CD4-positive, alpha-beta T cell treated with Interleukin-17A for 1 hour (primary cell): Measurements from ENCODE around the gene SMARCB1.

Experiments
- DNase-seq: peaks from one replicate; pipeline ENCODE4 v3.0.0-alpha.2; 2020

The SMARCB1 gene

DNA sequence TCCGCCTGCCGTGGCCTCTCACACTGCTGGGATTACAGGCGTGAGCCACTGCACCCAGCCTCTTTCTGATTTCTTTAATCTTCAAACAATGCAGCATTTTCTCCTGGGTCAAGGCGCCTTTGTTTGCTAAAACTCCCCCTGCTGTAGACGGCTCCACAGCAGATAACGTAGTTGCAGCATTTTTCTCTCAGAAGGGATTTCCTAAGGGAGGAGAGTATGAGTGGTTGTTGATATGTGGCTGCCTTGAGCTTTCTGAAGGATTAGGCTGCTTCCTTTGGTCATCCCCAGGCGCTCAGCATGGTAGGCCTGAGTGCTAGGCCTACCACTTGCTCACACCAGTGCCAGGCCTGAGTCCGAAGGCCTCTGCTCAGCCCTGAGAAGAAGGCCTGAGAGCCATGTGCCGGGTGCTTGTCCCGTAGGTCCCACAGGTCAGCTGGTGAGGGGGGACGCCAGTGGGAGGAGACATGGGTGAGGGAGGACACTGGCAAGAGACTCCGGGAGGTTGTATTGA lies 18.1 kb downstream of the SMARCB1 start:
- no peak for DNase-seq

DNA sequence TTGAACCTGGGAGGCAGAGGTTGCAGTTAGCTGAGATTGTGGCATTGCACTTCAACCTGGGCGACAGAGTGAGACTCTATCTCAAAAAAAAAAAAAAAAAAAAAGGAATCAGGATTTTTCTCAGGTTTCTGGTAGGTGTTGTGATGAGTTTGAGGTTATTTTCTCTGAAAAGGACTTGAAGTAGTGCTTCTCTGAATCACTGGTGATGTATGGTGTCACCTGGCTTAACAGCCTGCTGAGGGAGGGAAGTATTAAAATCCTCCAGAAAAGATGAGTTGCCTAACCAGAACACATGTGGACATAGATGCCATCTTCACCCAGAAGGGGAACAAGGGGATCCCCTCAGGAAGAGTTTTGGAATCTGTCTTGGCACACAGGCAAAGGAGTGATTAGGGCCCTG lies 20.1 kb downstream of the SMARCB1 start:
- DNase-seq = no peak

DNA sequence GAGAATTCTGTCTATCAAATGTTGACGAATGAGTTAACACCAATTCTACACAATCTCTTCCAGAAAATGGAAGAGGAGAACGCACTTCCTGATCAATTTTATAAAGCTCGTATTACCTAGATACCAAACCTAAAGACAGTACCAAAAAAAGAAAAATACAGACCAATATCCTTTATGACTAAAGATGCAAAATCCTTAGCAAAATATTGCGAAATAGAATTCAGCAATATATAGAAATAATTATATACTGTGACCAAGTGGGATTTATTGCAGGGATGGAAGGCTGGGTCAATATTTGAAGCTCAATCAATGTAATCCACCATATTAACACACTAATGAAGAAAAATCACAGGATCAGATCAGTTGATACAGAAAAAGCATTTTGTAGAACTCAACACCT lies 25.6 kb downstream of the SMARCB1 start:
- DNase-seq = no peak

DNA sequence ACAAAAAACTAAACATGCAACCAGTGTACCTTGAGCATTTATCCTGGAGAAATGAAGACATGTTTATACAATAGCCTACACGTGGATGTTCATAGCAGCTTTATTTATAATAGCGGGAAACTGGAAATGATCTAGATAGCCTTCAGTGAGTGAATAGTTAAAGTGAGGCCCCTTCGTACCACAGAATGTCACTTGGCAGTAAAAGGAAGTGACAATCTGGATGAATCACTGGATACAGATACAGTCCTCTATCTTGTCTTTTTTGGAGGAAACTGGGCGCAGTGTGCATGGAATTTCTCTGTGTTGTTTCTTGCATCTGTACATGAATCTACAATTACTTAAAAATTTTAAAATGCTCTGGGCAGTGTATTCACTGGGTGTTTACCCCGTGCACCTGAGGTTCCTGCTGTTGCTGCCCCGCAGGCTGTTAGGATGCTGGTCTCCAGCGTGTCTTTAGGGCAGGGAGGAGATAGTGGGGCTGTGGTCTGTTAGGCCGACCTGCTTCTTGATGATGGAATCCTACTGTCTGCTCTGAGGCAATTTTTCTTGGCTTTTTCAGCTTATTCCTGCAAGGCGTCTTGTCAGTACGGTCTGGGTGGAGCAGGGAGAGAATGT lies 28.9 kb downstream of the SMARCB1 start:
- no peak for DNase-seq

DNA sequence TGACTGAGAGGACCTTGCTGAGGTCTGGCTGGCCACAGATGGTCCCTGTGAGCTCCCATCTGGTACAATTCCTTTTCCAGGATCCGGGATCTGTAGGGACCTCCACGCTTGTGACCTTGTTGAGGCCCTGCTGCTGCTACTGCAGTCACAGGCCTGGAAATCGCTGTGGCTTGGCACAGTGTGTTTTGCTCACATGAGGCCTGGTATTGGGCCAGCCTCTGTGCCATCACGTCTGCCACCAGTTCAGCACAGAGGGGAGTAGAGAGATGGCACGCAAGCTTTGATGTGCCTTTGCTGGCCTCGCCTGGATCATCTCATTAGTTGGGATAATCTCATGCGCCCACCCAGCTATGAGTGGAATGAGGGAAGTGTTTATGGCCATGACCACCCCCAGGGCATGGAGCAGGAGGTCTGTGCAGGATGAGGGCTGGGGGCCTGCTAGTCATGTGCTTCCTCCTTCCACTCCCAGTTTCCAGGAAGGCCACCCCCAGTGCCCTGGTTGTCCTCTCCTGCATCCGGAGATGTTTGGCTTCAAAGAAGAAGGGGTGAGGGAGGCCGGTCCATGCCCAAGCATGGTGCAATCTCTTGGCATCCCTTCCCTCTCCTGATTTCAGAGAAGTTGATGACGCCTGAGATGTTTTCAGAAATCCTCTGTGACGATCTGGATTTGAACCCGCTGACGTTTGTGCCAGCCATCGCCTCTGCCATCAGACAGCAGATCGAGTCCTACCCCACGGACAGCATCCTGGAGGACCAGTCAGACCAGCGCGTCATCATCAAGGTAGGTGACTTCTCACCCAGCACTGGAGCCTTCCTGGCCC lies 29.6 kb downstream of the SMARCB1 start:
- no peak for DNase-seq

DNA sequence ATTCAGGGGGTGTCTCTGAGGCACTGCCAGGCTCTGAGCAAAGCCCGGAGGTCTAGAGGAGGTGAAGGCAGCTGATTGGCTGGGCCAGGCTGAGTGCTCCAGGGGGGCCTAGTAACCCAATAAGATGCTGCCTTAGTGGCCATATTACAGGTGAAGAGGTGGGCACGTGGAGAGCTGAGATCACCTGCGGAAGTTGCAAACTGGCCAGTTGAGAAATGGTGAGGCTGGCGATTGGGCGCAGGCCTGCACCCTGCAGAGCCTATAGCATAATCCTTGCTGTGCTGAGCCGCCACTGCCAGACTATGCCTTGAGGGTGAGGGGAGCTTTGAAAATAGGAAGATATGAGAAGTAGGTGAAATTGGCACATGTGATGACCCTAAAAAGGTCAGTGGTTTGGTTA lies 30.4 kb downstream of the SMARCB1 start:
- no peak for DNase-seq

DNA sequence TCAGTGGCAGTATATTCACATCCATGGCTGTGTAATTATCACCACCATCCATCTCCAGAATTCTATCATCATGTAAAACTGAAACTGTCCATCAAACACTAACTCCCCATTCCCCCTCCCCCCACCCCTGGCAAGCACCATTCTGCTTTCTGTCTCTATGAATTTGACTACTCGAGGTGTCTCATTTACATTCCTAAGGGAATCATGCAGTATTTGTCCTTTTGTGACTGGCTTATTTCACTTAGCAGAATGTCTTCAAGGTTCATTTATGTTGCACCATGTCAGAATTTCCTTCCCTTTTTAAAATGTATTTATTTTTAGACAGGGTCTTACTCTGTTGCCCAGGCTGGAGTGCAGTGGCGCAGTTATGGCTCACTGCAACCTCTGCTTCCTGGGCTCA lies 31.8 kb downstream of the SMARCB1 start:
- no peak for DNase-seq

DNA sequence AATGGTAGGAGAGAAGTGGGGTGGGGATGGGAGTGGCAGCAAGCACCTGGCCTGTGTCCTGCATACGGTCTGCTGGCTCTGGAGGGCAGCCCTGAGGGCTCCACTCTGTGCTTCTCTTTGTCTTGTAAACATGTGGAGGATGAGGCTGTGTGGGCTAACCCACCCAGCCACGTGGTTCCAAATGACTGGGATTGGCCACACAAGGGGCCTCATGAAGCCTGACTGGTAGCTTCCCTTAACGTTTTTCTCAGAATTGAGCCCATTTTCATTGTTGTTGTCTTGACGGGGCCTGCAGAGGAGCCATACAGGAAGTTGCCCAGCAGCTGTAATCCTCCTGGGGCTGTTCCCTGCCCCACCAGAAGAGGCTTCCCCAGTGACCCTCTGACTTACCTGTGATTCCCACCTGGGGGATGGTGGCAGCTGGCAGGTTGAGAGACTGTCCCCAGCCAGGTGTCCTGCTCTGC lies 34.0 kb downstream of the SMARCB1 start:
- DNase-seq = no peak

DNA sequence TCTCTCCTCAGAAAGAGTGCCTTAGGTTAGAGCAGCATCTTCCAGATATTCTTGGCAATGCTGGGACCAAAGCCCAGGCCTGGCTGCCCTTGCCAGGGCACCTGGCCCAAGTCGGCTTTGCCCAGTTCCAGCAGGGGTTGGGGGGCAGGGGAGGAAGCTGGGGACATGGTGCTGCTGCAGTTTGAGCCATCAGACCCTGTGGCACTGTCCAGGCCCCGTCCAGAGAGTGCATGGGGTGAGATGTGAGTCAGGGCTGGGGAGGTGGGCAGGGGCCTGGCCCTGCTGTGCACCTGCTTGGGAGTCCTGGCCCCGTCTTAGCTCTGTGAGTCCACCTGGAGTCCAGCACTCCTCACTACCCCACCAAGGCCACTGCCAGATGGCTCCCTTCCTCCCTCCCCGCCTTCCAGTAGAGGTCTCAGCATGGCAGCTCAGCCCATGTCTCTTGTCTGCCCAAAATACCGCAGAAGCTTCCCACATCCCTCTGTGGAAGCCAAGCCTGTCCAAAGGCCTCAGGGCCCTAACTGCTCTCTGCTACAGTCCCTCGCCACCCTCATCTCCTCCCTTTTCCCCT lies 35.4 kb downstream of the SMARCB1 start:
- DNase-seq = no peak

DNA sequence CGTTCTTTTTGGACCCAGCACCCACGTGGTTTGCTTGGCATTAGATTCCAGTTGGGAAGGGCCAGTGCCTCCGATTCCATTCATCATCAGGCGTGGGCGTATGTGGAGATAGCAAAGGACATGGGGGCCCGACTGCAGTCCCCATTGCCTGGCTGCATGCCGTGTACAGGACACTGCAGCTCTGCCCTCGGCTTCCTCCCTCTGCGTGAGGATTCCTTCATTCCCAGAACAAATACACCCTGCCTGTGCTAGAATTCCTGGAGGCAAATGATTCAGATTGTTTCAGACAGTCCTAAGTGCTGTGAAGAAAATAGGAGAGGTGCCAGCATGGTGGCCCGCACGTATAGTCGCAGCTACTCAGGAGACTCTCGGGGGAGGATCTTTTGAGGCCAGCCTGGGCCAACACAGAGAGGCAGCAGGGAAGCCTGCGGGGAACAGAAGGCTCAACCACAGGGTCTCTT lies 36.6 kb downstream of the SMARCB1 start:
- no peak for DNase-seq

DNA sequence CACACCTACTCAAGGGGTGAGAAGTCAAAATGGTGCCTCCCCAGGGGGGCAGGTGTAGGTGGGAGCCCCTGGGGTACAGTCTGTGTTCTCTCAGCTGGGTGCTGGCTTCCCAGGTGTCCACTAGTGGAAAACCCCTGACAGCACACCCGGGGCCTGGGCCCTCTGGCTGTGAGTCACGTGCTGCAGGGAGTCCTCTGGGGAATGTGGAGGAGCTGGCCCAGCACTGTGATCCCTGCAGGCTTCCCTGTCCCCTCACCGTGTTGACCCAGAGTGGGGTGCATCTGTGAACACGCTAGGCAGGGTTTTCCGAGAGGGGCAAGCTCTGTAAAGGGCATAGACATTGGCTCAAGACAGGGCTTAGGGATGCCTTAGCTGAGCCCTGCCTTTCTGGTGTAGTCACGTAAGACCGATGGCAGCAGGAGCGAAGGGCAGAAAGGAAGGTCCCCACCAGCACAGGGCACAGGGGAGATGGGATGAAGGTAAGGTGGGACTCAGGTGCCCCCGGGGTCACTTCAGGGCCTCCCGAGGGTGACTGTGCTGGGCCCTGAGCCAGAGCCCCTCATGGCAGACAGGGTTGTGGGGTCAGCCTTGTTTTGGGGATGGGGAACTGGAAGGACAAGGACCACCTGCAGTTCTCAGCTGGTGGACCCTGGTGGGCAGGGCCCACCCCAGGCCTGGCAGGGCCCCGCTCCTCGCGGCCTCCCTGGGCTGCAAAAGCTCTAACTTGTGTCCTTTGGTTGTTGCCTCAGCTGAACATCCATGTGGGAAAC lies 37.9 kb downstream of the SMARCB1 start:
- no peak for DNase-seq

DNA sequence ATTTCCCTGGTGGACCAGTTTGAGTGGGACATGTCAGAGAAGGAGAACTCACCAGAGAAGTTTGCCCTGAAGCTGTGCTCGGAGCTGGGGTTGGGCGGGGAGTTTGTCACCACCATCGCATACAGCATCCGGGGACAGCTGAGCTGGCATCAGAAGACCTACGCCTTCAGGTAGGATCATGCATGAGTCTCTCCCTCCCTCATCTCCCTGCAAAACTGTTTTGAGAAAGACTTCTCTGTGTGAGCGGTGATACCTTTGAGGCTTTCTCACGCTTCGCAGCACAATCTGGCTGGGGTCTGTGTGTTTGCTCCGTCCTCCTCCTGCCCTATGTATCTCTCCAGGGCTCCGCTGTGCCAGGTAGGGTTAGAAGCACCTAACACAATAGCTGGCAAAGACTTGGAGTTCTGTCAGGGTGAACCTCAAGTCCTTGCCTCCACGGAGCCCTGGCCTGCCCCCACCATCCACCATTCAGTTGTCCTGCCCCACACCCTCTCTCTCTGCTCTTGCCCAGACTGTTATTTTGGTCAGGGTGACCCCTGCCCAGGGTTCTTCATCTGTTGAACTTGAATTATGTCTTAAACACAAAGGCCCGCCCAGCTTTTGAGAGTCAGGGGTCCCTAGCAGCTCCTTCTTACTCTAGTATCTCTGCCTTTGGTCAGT lies 38.6 kb downstream of the SMARCB1 start:
- no peak for DNase-seq

DNA sequence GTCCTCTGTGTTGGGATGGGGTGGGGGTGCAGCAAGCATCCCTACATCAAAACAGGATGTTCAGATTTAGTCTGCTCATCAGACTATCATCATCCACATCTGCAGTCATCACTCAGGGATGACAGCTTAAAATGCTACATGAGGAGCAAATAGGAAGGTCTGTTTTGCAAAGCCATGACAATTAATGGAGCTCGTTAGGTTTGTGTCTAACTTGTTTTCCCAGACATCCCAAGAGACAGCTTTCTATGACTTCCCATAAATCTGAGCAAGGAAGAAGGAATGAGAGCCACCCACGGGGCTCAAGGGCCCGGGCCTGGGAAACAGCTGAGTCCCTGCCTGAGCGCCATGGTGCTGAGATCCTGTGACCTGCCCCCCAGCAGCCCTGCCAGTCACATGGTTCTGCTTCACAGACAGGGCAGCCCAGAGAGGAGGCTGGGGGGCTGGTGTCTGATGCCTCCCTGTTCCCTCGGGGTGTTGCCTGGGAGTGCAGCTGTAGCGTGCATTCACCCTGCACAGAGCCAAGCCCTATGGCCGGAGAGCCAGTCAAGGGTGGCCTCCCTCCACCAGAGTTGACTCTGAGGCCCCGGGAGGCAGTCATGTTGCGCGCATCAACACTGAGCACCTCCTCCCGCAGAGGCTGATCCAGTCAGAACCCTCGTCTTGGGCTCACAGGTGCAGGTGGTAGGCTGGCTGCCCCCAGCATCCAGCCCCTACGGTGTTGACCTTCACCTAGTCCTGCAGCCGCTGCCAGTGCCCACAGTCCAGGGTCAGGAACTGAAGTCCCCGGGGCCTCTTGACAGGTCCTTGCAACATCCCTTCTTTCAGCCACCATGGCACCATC lies 40.0 kb downstream of the SMARCB1 start:
- no peak for DNase-seq

DNA sequence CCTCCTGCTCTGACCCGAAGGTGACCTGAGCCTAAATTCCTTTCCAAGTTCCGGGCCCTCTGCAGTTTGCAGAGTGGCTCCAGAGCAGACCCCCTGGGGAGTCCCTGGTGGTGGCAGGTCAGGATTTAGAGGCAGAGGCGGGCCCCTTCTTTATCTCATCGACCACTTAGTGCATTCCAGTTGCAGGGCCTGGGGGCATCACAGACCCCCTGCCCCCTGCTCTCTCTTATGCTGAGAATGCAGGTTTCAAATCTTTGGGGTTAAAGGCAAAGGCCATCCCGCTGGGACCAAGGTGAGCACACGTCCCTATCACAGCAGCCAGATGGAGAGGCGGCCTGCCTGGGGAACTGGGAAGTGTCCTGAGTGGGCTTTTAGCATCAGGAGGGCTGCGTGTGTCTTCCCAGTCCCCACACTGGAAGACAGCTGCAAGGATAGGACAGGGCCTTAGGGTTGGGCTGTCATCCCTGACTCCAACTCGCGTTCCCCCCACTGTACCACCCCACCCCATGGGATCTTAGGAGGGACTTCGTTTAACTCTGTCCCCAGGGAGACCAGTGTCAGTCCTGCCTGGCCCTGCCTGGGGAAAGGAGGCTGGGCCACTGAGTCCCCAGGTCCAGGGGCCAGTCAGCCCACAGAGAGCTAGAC lies 40.7 kb downstream of the SMARCB1 start:
- DNase-seq = no peak

DNA sequence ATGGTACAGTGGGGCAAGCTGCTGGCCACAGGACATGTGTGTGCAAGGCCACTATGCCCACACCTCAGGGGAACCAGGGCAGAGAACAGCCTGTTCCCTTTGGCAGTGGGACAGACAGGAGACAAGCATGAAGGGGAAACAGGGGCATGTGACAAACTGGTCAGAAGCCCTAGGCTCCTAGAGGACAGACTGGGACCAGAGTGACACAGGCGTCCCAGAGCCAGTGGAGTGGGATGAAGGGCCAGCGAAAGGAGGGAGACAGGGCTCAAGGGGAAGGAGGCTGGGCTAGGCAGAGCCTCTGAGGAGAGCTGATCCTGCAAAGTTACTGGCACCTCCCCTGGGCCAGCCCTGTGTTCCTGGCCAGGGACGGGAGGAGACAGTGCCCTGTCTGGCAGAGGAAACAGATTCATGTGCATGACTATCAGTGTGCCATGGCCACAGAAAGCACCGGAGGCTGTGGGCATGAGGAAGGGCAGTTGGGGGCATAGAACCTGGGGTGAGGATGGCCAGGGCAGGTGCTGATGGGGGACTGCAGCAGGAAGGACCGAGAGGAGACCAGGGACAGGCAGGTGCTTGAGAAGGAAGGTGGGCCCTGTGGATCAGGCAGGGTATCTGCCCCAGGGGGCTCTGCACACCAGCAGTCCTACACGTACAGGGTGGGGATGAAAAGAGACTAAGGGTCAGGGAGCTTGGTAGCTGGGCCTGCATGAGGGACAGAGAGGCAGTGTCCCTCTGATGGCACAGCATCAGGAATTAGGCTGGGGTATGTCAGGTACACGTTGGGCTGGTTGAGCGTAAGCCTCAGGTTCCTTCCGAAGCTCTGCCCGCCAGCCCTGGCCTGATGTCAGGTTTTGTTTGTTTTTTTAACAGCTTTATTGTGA lies 42.3 kb downstream of the SMARCB1 start:
- DNase-seq = no peak

DNA sequence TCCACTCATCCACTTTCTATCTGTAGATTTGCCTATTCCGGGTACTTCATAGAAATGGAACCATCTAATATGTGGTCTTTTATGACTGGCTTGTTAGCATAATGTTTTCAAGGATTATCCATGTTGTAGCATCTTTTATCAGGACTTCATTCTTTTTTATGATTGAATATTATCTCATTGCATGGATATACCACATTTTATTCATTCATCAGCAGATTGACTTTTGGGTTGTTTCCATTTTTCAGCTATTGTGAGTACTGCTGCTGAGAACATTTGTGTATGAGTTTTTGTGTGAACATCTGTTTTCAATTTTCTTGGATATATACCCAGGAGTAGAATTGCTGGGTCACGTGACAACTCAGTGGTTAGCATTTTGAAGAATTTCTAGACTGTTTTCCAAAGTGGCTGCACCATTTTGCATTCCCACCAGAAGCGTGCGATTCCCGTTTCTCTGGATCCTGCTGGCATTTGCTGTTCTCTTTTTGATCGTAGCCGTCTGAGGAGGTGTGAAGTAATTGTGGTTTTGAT lies 43.1 kb downstream of the SMARCB1 start:
- no peak for DNase-seq

DNA sequence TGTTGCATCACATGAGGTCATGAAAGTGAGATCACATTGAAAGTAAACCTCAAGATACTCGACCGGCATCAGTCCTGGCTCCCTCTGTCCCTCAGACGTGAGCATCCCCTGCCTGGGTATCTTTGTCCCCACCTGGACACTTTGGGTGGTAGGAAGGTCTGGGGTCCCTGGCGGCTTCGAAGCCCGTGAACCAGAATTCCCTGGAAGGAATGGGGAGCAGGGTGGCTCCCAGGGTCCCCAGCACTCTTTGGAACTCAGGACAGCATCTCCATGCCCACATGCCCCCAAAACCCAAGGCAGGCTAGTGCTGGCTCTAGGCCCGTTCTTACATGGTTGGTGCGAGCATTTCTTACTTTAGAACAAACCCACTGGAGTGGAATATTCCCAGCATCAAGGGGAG lies 44.5 kb downstream of the SMARCB1 start:
- no peak for DNase-seq

DNA sequence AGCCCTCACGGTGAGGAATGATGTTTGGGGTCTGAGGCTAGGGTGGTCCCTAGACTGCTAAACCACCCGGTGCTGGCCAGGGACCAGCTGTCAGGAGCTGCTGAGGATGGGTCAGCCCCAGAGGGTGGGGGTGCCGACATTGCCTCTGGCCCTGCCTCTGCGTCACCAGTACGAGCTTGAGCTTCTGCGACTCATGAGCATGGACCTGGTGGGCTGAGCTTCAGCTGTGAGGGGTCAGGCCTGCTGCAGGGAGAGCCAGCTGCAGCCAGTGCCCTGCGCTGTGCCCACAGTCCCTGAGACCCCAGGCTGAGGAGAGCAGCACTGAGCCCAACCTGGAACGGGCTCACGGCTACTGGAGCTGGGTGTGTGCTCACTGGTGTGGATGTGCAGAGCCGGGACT lies 45.0 kb downstream of the SMARCB1 start:
- DNase-seq = no peak

DNA sequence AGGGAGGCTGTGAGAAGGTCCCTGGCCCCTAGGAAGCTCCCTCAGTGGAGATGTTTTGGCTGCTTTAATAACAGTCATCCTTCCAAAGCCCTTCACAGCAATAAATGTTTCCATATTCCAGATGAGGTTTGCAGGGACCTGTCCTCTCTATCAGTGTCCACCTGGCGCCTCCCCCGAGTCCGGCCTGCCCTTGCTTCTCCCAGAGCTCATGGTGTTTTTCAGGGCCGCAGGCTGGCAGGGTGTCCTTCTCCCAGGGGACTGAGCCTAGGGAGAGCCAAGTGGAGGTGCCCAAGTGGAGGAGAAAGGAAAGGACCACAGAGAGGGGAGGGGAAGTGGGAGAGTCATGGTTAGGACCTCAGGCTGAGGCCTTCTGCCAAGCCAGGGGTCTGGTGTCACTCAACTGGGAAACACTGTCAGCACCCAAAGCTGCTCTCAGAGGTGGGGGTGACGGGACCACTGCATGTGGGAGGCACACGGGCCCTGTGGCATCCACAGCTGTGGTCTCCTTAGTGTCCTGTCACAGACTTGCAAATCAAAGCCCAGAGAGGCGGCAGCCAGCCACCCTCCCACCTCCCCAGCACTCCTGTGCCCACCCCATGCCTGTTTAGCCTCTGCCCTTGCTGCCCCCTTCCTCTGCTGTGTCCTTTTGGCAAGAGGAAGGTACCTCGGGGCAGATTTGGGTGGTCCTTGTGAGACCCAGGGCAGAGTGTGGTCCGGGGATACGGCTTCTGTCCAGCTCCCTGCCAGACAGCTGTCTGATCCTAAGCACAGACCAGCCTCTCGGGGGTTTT lies 45.7 kb downstream of the SMARCB1 start:
- DNase-seq = no peak
